ENCODE data around the gene RELCH.

- no peak for TF ChIP-seq GABPA (IDR thresholded peaks at IDR 0.05; ENCODE audit: low read depth, low read length)
- no peak for TF ChIP-seq GABPA (CRISPR knock-in tag; IDR thresholded peaks at IDR 0.05; ENCODE audit: low read depth)
- TF ChIP-seq ZNF589 (CRISPR knock-in tag; conservative IDR thresholded peaks at IDR 0.05), result no peak
- no peak for TF ChIP-seq FOXK2 (IDR thresholded peaks at IDR 0.05)
- TF ChIP-seq CTCF (CRISPR knock-in tag; IDR thresholded peaks at IDR 0.05), result peak; percentile 53
- TF ChIP-seq STAT6 (CRISPR knock-in tag; IDR thresholded peaks at IDR 0.05; ENCODE audit: borderline replicate concordance), result no peak
- 0 out of 2 replicates have a peak, but pooled peaks have one; percentile 8 for TF ChIP-seq ARID4A (CRISPR knock-in tag; IDR thresholded peaks at IDR 0.05; ENCODE audit: borderline replicate concordance)
- no peak for TF ChIP-seq ERF (CRISPR knock-in tag; IDR thresholded peaks at IDR 0.05)
- TF ChIP-seq ZNF562 (CRISPR knock-in tag; IDR thresholded peaks at IDR 0.05; ENCODE audit: borderline replicate concordance), result no peak
- TF ChIP-seq USF2 (IDR thresholded peaks at IDR 0.05; ENCODE audit: low read depth, low read length), result no peak
- no peak for TF ChIP-seq USF2 (CRISPR knock-in tag; IDR thresholded peaks at IDR 0.05; ENCODE audit: borderline replicate concordance)
- no peak for TF ChIP-seq ZNF121 (CRISPR knock-in tag; IDR thresholded peaks at IDR 0.05)
These were observed 138.1 kb downstream of the RELCH start, which contains the start of gene TNFRSF11A for GRCh38 chr18:62324917-62325805.
